ENCODE data around the gene FAM170B.

- TF ChIP-seq CTCF (IDR thresholded peaks at IDR 0.05) (no peak), POLR2A (IDR thresholded peaks at IDR 0.05) (no peak)
These were observed 32.9 kb upstream of the FAM170B start for GRCh38 chr10:49166484-49167400.
